Astrocyte of the cerebellum (primary cell): ENCODE data around the gene ZNF184.
"Not testable (repeated sequence)": the region's sequence is repeated elsewhere in the genome, so short reads cannot be mapped to it uniquely, and the experiment has no call there.

ENCODE experiments used
- DNase-seq: peaks from one replicate; pipeline ENCODE4 v3.0.0-alpha.2; 2011; ENCODE audit warnings: low read depth
- H3K4me3 ChIP-seq: 2 replicates; pipeline ENCODE4 v1.5.1; 2011; ENCODE audit warnings: mild to moderate bottlenecking, low read depth, low read length, moderate library complexity
- CTCF ChIP-seq: IDR thresholded peaks from 2 replicates; pipeline ENCODE4 v1.5.1; 2012; ENCODE audit warnings: low read length, low read depth, moderate library complexity, mild to moderate bottlenecking; ENCODE audit errors: missing control alignments
- in situ Hi-C: cut with HindIII; loops from 2 replicates; pipeline ENCODE4 v1.10.0; 2017; ENCODE audit warnings: low sequenced_read_pairs

The ZNF184 gene

DNA sequence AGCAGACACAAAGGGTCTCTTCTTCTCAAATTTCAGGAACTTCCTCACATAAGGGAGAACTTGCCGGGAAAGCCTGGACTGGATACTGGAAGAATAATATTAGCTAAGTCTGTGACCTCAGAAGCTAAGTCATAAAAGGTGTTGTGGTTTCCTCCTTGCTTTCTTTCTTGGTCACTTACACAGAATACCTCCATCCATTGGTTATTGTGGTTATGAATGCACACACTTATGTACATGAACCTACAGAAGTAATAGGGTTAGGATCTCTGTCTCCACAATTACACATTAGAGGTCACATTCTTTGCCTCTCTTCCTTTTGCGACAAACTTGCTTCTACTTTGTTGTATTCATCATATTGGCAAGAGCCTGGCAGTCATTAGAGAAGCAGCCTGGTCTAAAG lies 43.9 kb downstream of the ZNF184 start:
- TF ChIP-seq CTCF: no peak
- in situ Hi-C loops: no loop called here
- no peak overlapping the region for H3K4me3 ChIP-seq
- no peak for DNase-seq

GRCh38 chr6:27428502-27428901 lies 44.4 kb downstream of the ZNF184 start:
- no peak for TF ChIP-seq CTCF
- no peak overlapping the region for H3K4me3 ChIP-seq
- no peak for DNase-seq
- in situ Hi-C loops: no loop called here

DNA sequence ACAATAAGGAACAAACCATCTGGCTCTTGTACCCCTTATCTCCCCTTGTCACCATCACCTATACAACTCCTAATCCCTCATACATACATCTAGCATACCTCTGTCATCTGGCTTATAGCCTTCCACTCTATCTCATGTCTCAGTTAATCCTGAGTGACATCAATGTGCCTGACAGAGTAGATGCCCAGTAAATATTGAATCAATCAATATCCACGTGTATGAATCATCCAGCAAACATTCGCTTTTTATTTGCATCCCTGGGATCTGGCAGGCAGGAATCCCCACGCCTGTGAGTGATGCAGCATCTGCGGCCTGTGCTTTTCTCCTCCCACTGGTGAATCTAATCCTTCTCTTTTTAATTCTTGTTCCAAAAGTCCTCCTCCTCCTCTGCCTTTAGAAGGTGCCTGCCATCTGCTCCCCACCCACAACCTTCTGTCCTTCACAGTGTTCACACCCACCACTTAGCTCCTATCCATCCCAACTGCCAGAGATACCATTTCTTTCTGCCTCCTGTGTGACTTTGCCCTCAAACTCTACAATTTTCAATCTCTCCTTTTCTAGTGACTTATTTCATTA lies 46.8 kb downstream of the ZNF184 start:
- DNase-seq: no peak
- no peak overlapping the region for H3K4me3 ChIP-seq
- in situ Hi-C loops: no loop called here
- TF ChIP-seq CTCF: no peak

DNA sequence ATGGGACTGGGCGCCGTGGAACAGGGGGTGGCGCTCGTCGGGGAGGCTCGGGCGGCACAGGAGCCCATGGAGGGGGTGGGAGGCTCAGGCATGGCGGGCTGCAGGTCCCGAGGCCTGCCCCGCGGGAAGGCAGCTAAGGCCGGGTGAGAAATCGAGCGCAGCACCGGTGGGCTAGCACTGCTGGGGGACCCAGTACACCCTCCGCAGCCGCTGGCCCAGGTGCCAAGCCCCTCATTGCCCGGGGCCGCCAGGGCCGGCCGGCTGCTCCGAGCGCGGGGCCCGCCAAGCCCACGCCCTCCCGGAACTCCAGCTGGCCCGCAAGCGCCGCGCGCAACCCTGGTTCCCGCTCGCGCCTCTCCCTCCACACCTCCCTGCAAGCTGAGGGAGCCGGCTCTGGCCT lies 48.1 kb downstream of the ZNF184 start:
- DNase-seq, in situ Hi-C loops, H3K4me3 ChIP-seq: not testable (repeated sequence)

DNA sequence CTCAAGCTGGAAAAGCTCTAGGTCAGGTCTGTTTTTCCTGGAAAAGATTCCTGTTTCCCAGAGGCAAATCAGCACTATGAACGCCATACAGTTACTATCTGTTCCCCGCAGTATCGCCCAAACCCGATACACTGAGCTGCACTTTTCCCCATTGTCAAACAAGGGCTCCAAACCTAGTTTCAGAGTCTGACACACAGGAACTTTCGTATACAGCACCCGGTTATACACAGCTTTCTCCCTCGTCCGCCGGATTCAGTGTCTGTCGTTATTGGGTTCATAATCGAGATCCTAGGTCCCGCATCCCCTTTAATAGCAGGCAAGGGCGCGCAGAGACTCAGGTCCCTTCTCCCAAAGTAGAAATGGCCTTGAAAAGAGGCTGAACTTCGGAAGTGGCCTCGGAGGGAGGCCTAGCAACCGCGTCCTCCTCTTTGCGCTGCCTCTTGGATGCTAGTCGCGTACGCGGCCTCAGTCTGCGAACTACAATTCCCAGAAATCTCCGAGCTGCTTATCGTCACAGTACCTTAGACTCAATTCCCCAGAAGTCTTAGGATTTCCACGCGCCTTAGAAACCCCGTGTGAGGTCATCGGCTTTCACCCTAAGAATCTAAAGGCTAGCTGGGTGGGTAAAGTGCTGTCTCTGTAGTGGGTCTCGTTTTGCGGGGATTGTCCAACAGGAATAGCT lies 50.1 kb downstream of the ZNF184 start:
- in situ Hi-C loops: no loop called here
- TF ChIP-seq CTCF: no peak
- H3K4me3 ChIP-seq: no peak overlapping the region
- DNase-seq: no peak

GRCh38 chr6:27419363-27419762 lies 53.5 kb downstream of the ZNF184 start:
- H3K4me3 ChIP-seq: no peak overlapping the region
- in situ Hi-C loops: no loop called here
- TF ChIP-seq CTCF: no peak
- no peak for DNase-seq

GRCh38 chr6:27415898-27416297 lies 57.0 kb downstream of the ZNF184 start:
- in situ Hi-C loops: no loop called here
- no peak for DNase-seq
- no peak for TF ChIP-seq CTCF
- no peak overlapping the region for H3K4me3 ChIP-seq
